K562 (cell line): ENCODE data around the gene LRRC8C. TPM values are rescaled to one million over a fixed set of nuclear protein-coding genes. Genes with fewer than 3 reads are reported as not detected.

ENCODE experiments used
- ATAC-seq: fragments of 200-7000 bp; cut with Tn5 transposase; 3 replicates; pipeline ENCODE4 v1.9.1; 2020; ENCODE audit warnings: moderate library complexity
- BruUV-seq: library from RNA; stranded (reverse); fragments of 400-500 nt; replicated peaks from 2 replicates; lab custom pipeline; 2021; lab: Mats Ljungman, UMichigan
- CTCF ChIA-PET: fragments of 300-600 bp; formaldehyde crosslinking; extraction: SDS; loops from one replicate; lab custom pipeline; 2021; ENCODE audit warnings: low intra/inter-chr PET ratio; lab: Yijun Ruan, JAX
- POLR2A ChIA-PET: fragments of 300-600, 350-650 bp; sonication (Branson Sonifier 250); formaldehyde crosslinking; extraction: SDS; loops from one replicate; lab custom pipeline; 2021; ENCODE audit warnings: antibody characterized with exemption, inconsistent platforms; lab: Yijun Ruan, JAX
- DNase-seq, 4 experiments: peaks; one replicate each; pipeline versions ENCODE4 v3.0.0 to v3.0.0-alpha.2; 2011 to 2018; ENCODE audit warnings: low spot score in 3 of 4, mixed read lengths in 3 of 4; ENCODE audit errors: extremely low read depth in 1 of 4
- FAIRE-seq: peaks from 2 replicates; lab custom pipeline; 2011; peaks lifted over from hg19 to GRCh38; lab: Jason Lieb, UNC
- H2AFZ ChIP-seq: 2 replicates; pipeline ENCODE4 v1.6.0; 2011; ENCODE audit warnings: low read depth, low read length, control low read depth, inconsistent platforms
- H3K27ac ChIP-seq: fragments of 200-600 bp; 3 replicates; pipeline ENCODE4 v1.8.0; 2011; ENCODE audit warnings: low read depth, mild to moderate bottlenecking, control low read depth, inconsistent platforms, low read length, moderate library complexity, mixed read lengths; ENCODE audit errors: extremely low read depth
- H3K27me3 ChIP-seq, 2 experiments: fragments of 300-600 bp in 1 of 2; 2 replicates in 1 of 2; 3 replicates in 1 of 2; pipeline versions ENCODE4 v1.6.0 to v1.8.0; 2011; ENCODE audit warnings: inconsistent platforms in 2 of 2, low read length in 2 of 2, mild to moderate bottlenecking in 1 of 2, mixed read lengths in 1 of 2, moderate library complexity in 1 of 2; ENCODE audit not compliant: control insufficient read depth in 2 of 2, insufficient read depth in 2 of 2
- H3K36me3 ChIP-seq: fragments of 300-600 bp; 3 replicates; pipeline ENCODE4 v1.8.0; 2011; ENCODE audit warnings: mild to moderate bottlenecking, low read length, inconsistent platforms; ENCODE audit not compliant: control insufficient read depth, insufficient read depth
- H3K4me1 ChIP-seq, 2 experiments: fragments of 200-600 bp in 1 of 2; replicated peaks in 1 of 2; 2 replicates in 1 of 2; 3 replicates in 1 of 2; pipeline versions ENCODE4 v1.5.1 to v1.8.0; 2011; ENCODE audit warnings: inconsistent platforms in 2 of 2, low read length in 2 of 2, mild to moderate bottlenecking in 1 of 2, mixed read lengths in 1 of 2, moderate library complexity in 1 of 2; ENCODE audit not compliant: control insufficient read depth in 2 of 2, insufficient read depth in 2 of 2
- H3K4me2 ChIP-seq: 2 replicates; pipeline ENCODE4 v1.6.1; 2011; ENCODE audit warnings: low read length, control low read depth, inconsistent platforms, mixed read lengths; ENCODE audit not compliant: insufficient read depth
- H3K4me3 ChIP-seq: fragments of 200-600 bp; sonication (generic), shearing (Covaris generic); 2 replicates; pipeline ENCODE4 v1.5.1; 2016; ENCODE audit warnings: control low read depth, inconsistent platforms
- H3K79me2 ChIP-seq: fragments of 200-600 bp; 3 replicates; pipeline ENCODE4 v1.8.0; 2011; ENCODE audit warnings: low read length, inconsistent platforms; ENCODE audit not compliant: control insufficient read depth, insufficient read depth
- H3K9ac ChIP-seq, 2 experiments: 2 replicates each; pipeline versions ENCODE4 v1.6.0 to v1.6.1; 2011; ENCODE audit warnings: low read depth in 2 of 2, low read length in 2 of 2, control low read depth in 1 of 2, inconsistent platforms in 1 of 2, mild to moderate bottlenecking in 1 of 2, mixed read lengths in 1 of 2; ENCODE audit not compliant: insufficient read depth in 1 of 2
- H3K9me1 ChIP-seq: one replicate; pipeline ENCODE4 v1.6.0; 2011; ENCODE audit warnings: inconsistent platforms, mild to moderate bottlenecking, low read length, moderate library complexity; ENCODE audit not compliant: control insufficient read depth, insufficient read depth
- H3K9me3 ChIP-seq: replicated peaks from 2 replicates; pipeline ENCODE4 v1.5.1; 2011; ENCODE audit warnings: low read depth, low read length, inconsistent platforms; ENCODE audit not compliant: control insufficient read depth, insufficient read depth
- H4K20me1 ChIP-seq: replicated peaks from 2 replicates; pipeline ENCODE4 v1.6.1; 2011; ENCODE audit warnings: low read length, inconsistent platforms, mixed read lengths; ENCODE audit not compliant: control insufficient read depth, insufficient read depth
- BRF1 ChIP-seq: IDR thresholded peaks from 3 replicates; pipeline ENCODE4 v1.6.1; 2011; ENCODE audit warnings: borderline replicate concordance, mild to moderate bottlenecking; ENCODE audit not compliant: insufficient read length; ENCODE audit errors: extremely low read depth
- CCAR2 ChIP-seq: fragments of 200-400 bp; formaldehyde crosslinking; IDR thresholded peaks from 2 replicates; pipeline ENCODE4 v1.6.1; 2017; ENCODE audit warnings: mild to moderate bottlenecking, low read depth, low read length
- FUS ChIP-seq: fragments of 200-400 bp; formaldehyde crosslinking; optimal IDR thresholded peaks from 2 replicates; pipeline ENCODE3; 2017; ENCODE audit warnings: low read depth, low read length
- HDAC2 ChIP-seq: fragments of 450-650 bp; IDR thresholded peaks from 2 replicates; pipeline ENCODE4 v1.6.1; 2016; ENCODE audit warnings: mild to moderate bottlenecking
- KLF10 ChIP-seq: fragments of 250-450 bp; sonication (Bioruptor Pico); IDR thresholded peaks from 2 replicates; pipeline ENCODE4 v1.6.1; 2021; ENCODE audit warnings: matching md5 sums
- OTX1 ChIP-seq: fragments of 450-650 bp; formaldehyde crosslinking; IDR thresholded peaks from 2 replicates; pipeline ENCODE4 v1.4.0; 2022; ENCODE audit warnings: mild to moderate bottlenecking
- RBBP5 ChIP-seq: fragments of 200-600 bp; sonication (generic); IDR thresholded peaks from 2 replicates; pipeline ENCODE4 v1.6.1; 2012; ENCODE audit warnings: borderline replicate concordance, mild to moderate bottlenecking, low read length, control low read depth, inconsistent platforms; ENCODE audit not compliant: insufficient read depth, poor library complexity, severe bottlenecking
- SFPQ ChIP-seq: fragments of 200-400 bp; formaldehyde crosslinking; IDR thresholded peaks from 2 replicates; pipeline ENCODE4 v1.6.1; 2017; ENCODE audit warnings: mild to moderate bottlenecking, low read depth, low read length, moderate library complexity
- SRSF3 ChIP-seq: fragments of 200-400 bp; formaldehyde crosslinking; IDR thresholded peaks from 2 replicates; pipeline ENCODE4 v1.6.1; 2016; ENCODE audit warnings: mild to moderate bottlenecking, low read length, moderate library complexity; ENCODE audit not compliant: insufficient read depth
- WHSC1 ChIP-seq: IDR thresholded peaks from one replicate; pipeline ENCODE4 v1.6.1; 2012; ENCODE audit warnings: low read length, control low read depth, inconsistent platforms
- ZNF384 ChIP-seq: IDR thresholded peaks from 2 replicates; pipeline ENCODE4 v1.6.1; 2012; ENCODE audit warnings: low read depth, low read length, improper control_type of control experiment
- ZNF764 ChIP-seq: fragments of 250-450 bp; sonication (Bioruptor Pico); IDR thresholded peaks from 2 replicates; pipeline ENCODE4 v1.4.0; 2020; ENCODE audit warnings: low read depth, mild to moderate bottlenecking, moderate library complexity
- in situ Hi-C: fragments of 300-500 bp; cut with MboI; formaldehyde crosslinking; loops from 4 replicates; pipeline ENCODE4 v1.15.0; 2018; ENCODE audit warnings: inconsistent platforms, mixed read lengths
- intact Hi-C: fragments of 100-400 bp; cut with micrococcal nuclease; formaldehyde crosslinking; loops from 2 replicates; pipeline ENCODE4 v1.14.2; 2022
- polyA plus RNA-seq, 8 experiments: library from polyadenylated mRNA; depleted of rRNA in 4 of 8; stranded (reverse) in 5 of 8; unstranded in 3 of 8; fragments of >200 nt; fragmentation: Nextera tagmentation in 2 of 8; fragmentation: Illumina TruSeq in 1 of 8; extraction: Ambion mirVana in 2 of 8; extraction: Trizol in 1 of 8; gene quantifications; 2 replicates each; pipeline versions ENCODE4 v1.2.1 to v1.2.3, GENCODE V29; 2011 to 2014; ENCODE audit warnings: inconsistent platforms in 1 of 8, missing spikeins in 1 of 8
- total RNA-seq, 7 experiments: library from RNA; depleted of rRNA in 6 of 7; stranded (reverse); fragments of >200 nt in 6 of 7; fragmentation: Illumina TruSeq in 2 of 7; extraction: Trizol in 2 of 7; gene quantifications; 2 replicates each; pipeline versions ENCODE4 v1.2.1 to v1.2.3, GENCODE V29; 2011 to 2021; ENCODE audit warnings: low replicate concordance in 1 of 7
- TF ChIP-seq, protein P1 (sequence below), 3 experiments: fragments of 200-800 bp in 1 of 3; sonication (Bioruptor generic) in 1 of 3; sonication (generic) in 1 of 3; formaldehyde crosslinking in 1 of 3; IDR thresholded peaks; 2 replicates each; pipeline versions ENCODE4 v1.6.1 to v1.8.0; 2016 to 2022; ENCODE audit warnings: mild to moderate bottlenecking in 2 of 3, missing compliant biosample characterization in 2 of 3, missing genetic modification characterization in 2 of 3, missing genetic modification reagents in 1 of 3

The LRRC8C gene
- total and polyA plus RNA-seq, 9 of the 15 experiments (the other 6 are each of a cell fraction or from before 2014, with no cell fraction given), result 1.00 to 12.5 (median 4.5) TPM

DNA sequence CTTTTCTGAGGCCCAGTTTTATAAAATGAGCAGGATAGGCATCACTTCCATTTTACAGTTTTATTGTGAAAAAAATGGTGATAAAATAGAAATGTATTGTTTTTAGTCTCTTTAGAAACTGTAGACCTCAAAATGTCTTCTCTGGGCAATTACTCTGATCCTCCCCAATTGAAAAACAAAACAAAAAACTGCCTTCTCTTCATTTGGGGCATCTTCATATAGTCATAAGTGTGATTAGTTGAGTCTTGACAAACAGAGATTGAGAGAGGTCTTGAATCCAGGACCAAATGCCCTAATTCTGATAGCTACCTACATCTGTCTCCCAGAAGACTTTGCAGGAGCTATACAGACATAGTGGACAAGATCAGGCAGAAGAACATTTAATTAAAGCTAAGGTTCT, 62.9 kb downstream of the LRRC8C start:
- BruUV-seq, result no TSS peak
- no peak overlapping the region for H3K27ac ChIP-seq
- no peaks in the 10 kb centered on the region for H3K27me3 ChIP-seq
- DNase-seq (no peak), ATAC-seq (no peak), FAIRE-seq (no peak)
- ChIA-PET POLR2A (interaction anchor here (1.0 to 1.2 kb wide), 3 partner anchors 9 to 24 kb away, joined by 3 to 4 read pairs (median 3); no protein-coding TSS in a partner anchor), CTCF (no interaction called here)
- H3K9ac ChIP-seq, result no peak overlapping the region
- in situ Hi-C loops, result no loop called here
- no peaks in the 10 kb centered on the region for H3K79me2 ChIP-seq
- H3K4me1 ChIP-seq, result peaks cover 2 to 29% of the 10 kb centered on the region in 2 experiments; a peak in 4 of 5 replicates
- no peak overlapping the region for H3K4me3 ChIP-seq
- H3K9me3 ChIP-seq, result no peaks in the 10 kb centered on the region
- H3K4me2 ChIP-seq, result no peak overlapping the region
- TF ChIP-seq CCAR2 (no peak), BRF1 (no peak), SFPQ (no peak), RBBP5 (no peak), HDAC2 (no peak), WHSC1 (no peak), FUS (no peak), ZNF764 (no peak), KLF10 (CRISPR knock-in tag) (no peak), ZNF384 (no peak), OTX1 (CRISPR knock-in tag) (no peak), SRSF3 (no peak)
- TF ChIP-seq, protein P1, sequence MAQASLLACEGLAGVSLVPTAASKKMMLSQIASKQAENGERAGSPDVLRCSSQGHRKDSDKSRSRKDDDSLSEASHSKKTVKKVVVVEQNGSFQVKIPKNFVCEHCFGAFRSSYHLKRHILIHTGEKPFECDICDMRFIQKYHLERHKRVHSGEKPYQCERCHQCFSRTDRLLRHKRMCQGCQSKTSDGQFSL (CRISPR knock-in tag; IDR thresholded peaks at IDR 0.05), result no peak
- TF ChIP-seq, protein P1 (tag; IDR thresholded peaks at IDR 0.05), result no peak
- no peaks in the 10 kb centered on the region for H3K9me1 ChIP-seq
- H4K20me1 ChIP-seq, result no peaks in the 10 kb centered on the region
- intact Hi-C loops, result no loop called here
- no peaks in the 10 kb centered on the region; the same call in 2 of the 3 replicates for H3K36me3 ChIP-seq
- H2AFZ ChIP-seq, result no peak overlapping the region
